Aorta (tissue), 5 donors: ENCODE measurements around the gene STK39. TPM values are rescaled to one million over a fixed set of nuclear protein-coding genes. Genes with fewer than 3 reads are reported as not detected.

Experiments used
- ATAC-seq: fragments of 200-7000 bp; cut with Tn5 transposase; one replicate; pipeline ENCODE4 v1.9.1; 2022; ENCODE audit warnings: moderate library complexity; ENCODE audit not compliant: low FRiP score
- DNase-seq, 2 donors: peaks; one replicate each; pipeline ENCODE4 v3.0.0-alpha.2; 2020
- H3K27ac ChIP-seq, 2 donors: one replicate each; pipeline ENCODE4 v1.5.1; 2013; ENCODE audit warnings: low read length in 2 of 2, mild to moderate bottlenecking in 2 of 2, moderate library complexity in 2 of 2, control low read depth in 1 of 2, inconsistent platforms in 1 of 2, low read depth in 1 of 2
- H3K27me3 ChIP-seq, 2 donors: one replicate each; pipeline ENCODE4 v1.6.1; 2013; ENCODE audit warnings: control low read depth in 1 of 2, low read length in 1 of 2, mild to moderate bottlenecking in 1 of 2, moderate library complexity in 1 of 2; ENCODE audit not compliant: insufficient read depth in 2 of 2, control insufficient read depth in 1 of 2
- H3K36me3 ChIP-seq, 2 donors: one replicate each; pipeline ENCODE4 v1.6.1; 2013; ENCODE audit warnings: control low read depth in 1 of 2, low read length in 1 of 2, mild to moderate bottlenecking in 1 of 2; ENCODE audit not compliant: insufficient read depth in 2 of 2, control insufficient read depth in 1 of 2
- H3K4me1 ChIP-seq, 2 donors: one replicate each; pipeline ENCODE4 v1.6.1; 2013; ENCODE audit warnings: low read length in 2 of 2, control low read depth in 1 of 2, mild to moderate bottlenecking in 1 of 2, moderate library complexity in 1 of 2; ENCODE audit not compliant: insufficient read depth in 2 of 2, control insufficient read depth in 1 of 2
- H3K4me3 ChIP-seq, 2 donors: one replicate each; pipeline ENCODE4 v1.5.1; 2013; ENCODE audit warnings: low read length in 2 of 2, control low read depth in 1 of 2, mild to moderate bottlenecking in 1 of 2
- H3K9me3 ChIP-seq: one replicate; pipeline ENCODE4 v1.6.1; 2013; ENCODE audit warnings: mild to moderate bottlenecking, low read length; ENCODE audit not compliant: control insufficient read depth
- WGBS, 2 donors: extraction: QIAGEN DNeasy Blood & Tissue Kit; methylation state at CpG; one replicate each; pipeline ENCODE4 v1.1.7; 2013; 5-methylcytosine and 5-hydroxymethylcytosine counted together
- intact Hi-C, 2 donors: fragments of 100-400 bp; cut with DNase I; formaldehyde crosslinking; loops; one replicate each; pipeline versions ENCODE4 v1.14.2 to v1.15.0; 2022
- long read RNA-seq, 2 donors: library from polyadenylated mRNA; unstranded; transcript quantifications; one replicate each; pipeline ENCODE4 v2.0.0, GENCODE V29; 2020 to 2021
- polyA plus RNA-seq, 2 donors: library from polyadenylated mRNA; stranded (reverse); fragments of 200-250 nt; gene quantifications; one replicate each; pipeline ENCODE4 v1.2.3, GENCODE V29; 2013
- total RNA-seq, 2 donors: library from RNA; stranded (reverse); fragmentation: NEBNext Ultra II Directional; extraction: Animal tissue kit (Norgen Biotek cat#: 25700); gene quantifications; one replicate each; pipeline ENCODE4 v1.2.1, GENCODE V29; 2021
- donor health status: healthy with polysubstance abuse.
- donor health status: Bipolar disorder and iron deficiency.
- donor health status: DM: no; HTN: no; CAD: no.
- donor health status: DM: no; HTN: no; CAD: no.
- donor health status: DM: yes; HTN: yes; CAD: no.

The STK39 gene
- total RNA-seq (10 to 100 TPM; 12.6 to 16.1 TPM), polyA plus RNA-seq (10 to 100 TPM in 1 of 2 donors, 1 to 10 TPM in 1; 7.1 to 17.7 TPM)
- long read RNA-seq, donor 1, partial matches to known transcripts = 2 of 5 reads
- long read RNA-seq, donor 1, other reads (novel, unspliced or antisense) = 3 of 5 reads
- long read RNA-seq, donor 2, transcript STK39-201 (18 exons, 3,820 nt) = major isoform, 10 of 30 reads
- long read RNA-seq, donor 2, partial matches to known transcripts = 9 of 30 reads
- long read RNA-seq, donor 2, other reads (novel, unspliced or antisense) = 11 of 30 reads

GRCh38 chr2:168247341-168248261 is at the start of gene STK39:
TSS of gene STK39 (minus strand) at chr2:168247595. CDS start at chr2:168247435, 160 bp downstream.
- WGBS, 2 donors = 0 to 1% methylated on average over 39 to 91 of the region's 91 CpGs
- intact Hi-C loops = loop anchor here in 1 of 2 donors (10.0 kb wide), 1 partner anchor 83 kb away; no protein-coding TSS in a partner anchor
- H3K4me3 ChIP-seq = peak within 1 kb of the TSS; percentile 74 to 86
- peaks cover 0 to 5% of the 10 kb centered on the region in 2 donors for H3K4me1 ChIP-seq
- no peaks in the 10 kb centered on the region for H3K36me3 ChIP-seq
- ATAC-seq = peak; percentile 90
- DNase-seq = peak; percentile 84 to 91
- H3K27ac ChIP-seq = peak within 1 kb of the TSS; percentile 24 to 39
- no peaks in the 10 kb centered on the region for H3K27me3 ChIP-seq
- no peaks in the 10 kb centered on the region for H3K9me3 ChIP-seq

GRCh38 chr2:168295051-168295450 is 47.7 kb upstream of the STK39 start:
- H3K36me3 ChIP-seq = no peaks in the 10 kb centered on the region
- H3K9me3 ChIP-seq = no peaks in the 10 kb centered on the region
- no peaks in the 10 kb centered on the region for H3K4me1 ChIP-seq
- no peak overlapping the region for H3K4me3 ChIP-seq
- no peaks in the 10 kb centered on the region for H3K27me3 ChIP-seq
- DNase-seq (no peak), ATAC-seq (no peak)
- intact Hi-C loops = no loop called here
- H3K27ac ChIP-seq = no peak overlapping the region

GRCh38 chr2:168294409-168294808 is 47.0 kb upstream of the STK39 start:
- WGBS, 2 donors = 93% methylated on average over 2 of the region's 2 CpGs
- no peak for ATAC-seq
- Histone ChIP-seq H3K9me3 (no peaks in the 10 kb centered on the region), H3K27ac (no peak overlapping the region), H3K36me3 (no peaks in the 10 kb centered on the region), H3K4me1 (no peaks in the 10 kb centered on the region), H3K27me3 (no peaks in the 10 kb centered on the region), H3K4me3 (no peak overlapping the region)
- intact Hi-C loops = no loop called here
- DNase-seq = no peak

- H3K36me3 ChIP-seq = no peaks in the 10 kb centered on the region
- H3K27me3 ChIP-seq = no peaks in the 10 kb centered on the region
- 91 to 95% methylated on average over 4 of the region's 4 CpGs for WGBS, 2 donors
- no peaks in the 10 kb centered on the region for H3K9me3 ChIP-seq
- intact Hi-C loops = no loop called here
- no peak overlapping the region for H3K27ac ChIP-seq
- H3K4me1 ChIP-seq = no peaks in the 10 kb centered on the region
- no peak overlapping the region for H3K4me3 ChIP-seq
- DNase-seq (no peak), ATAC-seq (no peak)
Observed at GRCh38 chr2:168293766-168294165, 46.4 kb upstream of the STK39 start.

- no peak overlapping the region for H3K27ac ChIP-seq
- H3K36me3 ChIP-seq = no peaks in the 10 kb centered on the region
- WGBS, 2 donors = 78% methylated on average over 7 of the region's 7 CpGs
- no peaks in the 10 kb centered on the region for H3K9me3 ChIP-seq
- no peak for DNase-seq
- H3K27me3 ChIP-seq = no peaks in the 10 kb centered on the region
- H3K4me1 ChIP-seq = no peaks in the 10 kb centered on the region
- intact Hi-C loops = no loop called here
- ATAC-seq = no peak
- no peak overlapping the region for H3K4me3 ChIP-seq
Observed at GRCh38 chr2:168290391-168290790, 43.0 kb upstream of the STK39 start.

- Histone ChIP-seq H3K27me3 (peaks cover 0 to 2% of the 10 kb centered on the region in 2 donors), H3K9me3 (no peaks in the 10 kb centered on the region), H3K27ac (no peak overlapping the region), H3K4me3 (no peak overlapping the region), H3K36me3 (no peaks in the 10 kb centered on the region), H3K4me1 (no peaks in the 10 kb centered on the region)
- ATAC-seq (no peak), DNase-seq (no peak)
- intact Hi-C loops = no loop called here
- 82 to 85% methylated on average over 6 of the region's 6 CpGs for WGBS, 2 donors
Observed at GRCh38 chr2:168289880-168290279, 42.5 kb upstream of the STK39 start.

- intact Hi-C loops = no loop called here
- no peak for DNase-seq
- H3K27me3 ChIP-seq = peaks cover 0 to 2% of the 10 kb centered on the region in 2 donors
- ATAC-seq = no peak
- no peaks in the 10 kb centered on the region for H3K4me1 ChIP-seq
- no peak overlapping the region for H3K27ac ChIP-seq
- H3K4me3 ChIP-seq = no peak overlapping the region
- H3K36me3 ChIP-seq = no peaks in the 10 kb centered on the region
- 50 to 78% methylated on average over 2 of the region's 2 CpGs for WGBS, 2 donors
- H3K9me3 ChIP-seq = no peaks in the 10 kb centered on the region
Observed at GRCh38 chr2:168286535-168286934, 39.1 kb upstream of the STK39 start.

- no peaks in the 10 kb centered on the region for H3K9me3 ChIP-seq
- ATAC-seq = no peak
- H3K4me3 ChIP-seq = no peak overlapping the region
- intact Hi-C loops = no loop called here
- DNase-seq = no peak
- WGBS, 2 donors = 92 to 93% methylated on average over 5 of the region's 5 CpGs
- no peaks in the 10 kb centered on the region for H3K27me3 ChIP-seq
- no peaks in the 10 kb centered on the region for H3K36me3 ChIP-seq
- H3K4me1 ChIP-seq = no peaks in the 10 kb centered on the region
- no peak overlapping the region for H3K27ac ChIP-seq
Observed at GRCh38 chr2:168278424-168278888, 31.1 kb upstream of the STK39 start.
